Common myeloid progenitor, CD34-positive (primary cell): ENCODE data around the gene TENT4B. TPM values are rescaled to one million over a fixed set of nuclear protein-coding genes. Genes with fewer than 3 reads are reported as not detected.
A peak's percentile ranks its signal among the peaks of the same experiment; 100 is the strongest.

ENCODE experiments used
- CTCF ChIA-PET: fragments of 350-600 bp; sonication (Branson Sonifier 250); formaldehyde crosslinking; loops from one replicate; lab custom pipeline; 2021; ENCODE audit warnings: antibody characterized with exemption; lab: Charles Lee
- POLR2A ChIA-PET: fragments of 350-600 bp; sonication (Branson Sonifier 250); formaldehyde crosslinking; loops from one replicate; lab custom pipeline; 2021; ENCODE audit warnings: antibody characterized with exemption; lab: Charles Lee
- DNase-seq, 3 donors: peaks; one replicate each; pipeline versions ENCODE4 v3.0.0 to v3.0.0-alpha.2; 2013
- H3K27ac ChIP-seq, 2 experiments: 1 replicate in 1 of 2; 2 replicates in 1 of 2; pipeline ENCODE4 v1.7.0; 2013; ENCODE audit warnings: inconsistent platforms in 2 of 2, low read length in 2 of 2, mild to moderate bottlenecking in 2 of 2, low read depth in 1 of 2, moderate library complexity in 1 of 2; ENCODE audit not compliant: severe bottlenecking in 2 of 2, insufficient read depth in 1 of 2, poor library complexity in 1 of 2
- H3K27me3 ChIP-seq, 5 experiments: replicated peaks in 2 of 5; 1 replicate in 3 of 5; 2 replicates in 2 of 5; pipeline versions ENCODE4 v1.6.1 to v1.7.0; 2013; ENCODE audit warnings: low read length in 4 of 5, mild to moderate bottlenecking in 2 of 5, moderate library complexity in 2 of 5, inconsistent platforms in 1 of 5; ENCODE audit not compliant: insufficient read depth in 5 of 5, control insufficient read depth in 4 of 5
- H3K36me3 ChIP-seq, 4 experiments: 1 replicate in 2 of 4; 2 replicates in 2 of 4; pipeline versions ENCODE4 v1.6.1 to v1.7.0; 2013; ENCODE audit warnings: low read length in 3 of 4, control low read depth in 1 of 4, mild to moderate bottlenecking in 1 of 4; ENCODE audit not compliant: control insufficient read depth in 4 of 4, insufficient read depth in 4 of 4
- H3K4me1 ChIP-seq, 4 experiments: 1 replicate in 3 of 4; 2 replicates in 1 of 4; pipeline versions ENCODE4 v1.6.1 to v1.7.1; 2013; ENCODE audit warnings: low read length in 3 of 4, mild to moderate bottlenecking in 3 of 4, control low read depth in 1 of 4, inconsistent platforms in 1 of 4, moderate library complexity in 1 of 4; ENCODE audit not compliant: control insufficient read depth in 4 of 4, insufficient read depth in 4 of 4; ENCODE audit errors: control extremely low read depth in 1 of 4
- H3K4me3 ChIP-seq, 7 experiments: 1 replicate in 4 of 7; 2 replicates in 3 of 7; pipeline versions ENCODE4 v1.5.1 to v1.7.0; 2013; ENCODE audit warnings: mild to moderate bottlenecking in 7 of 7, low read length in 6 of 7, moderate library complexity in 6 of 7, inconsistent platforms in 2 of 7, low read depth in 2 of 7, control low read depth in 1 of 7; ENCODE audit not compliant: insufficient read depth in 4 of 7, control insufficient read depth in 1 of 7; ENCODE audit errors: extremely low read depth in 1 of 7
- H3K9me3 ChIP-seq, 5 experiments: 1 replicate in 4 of 5; 2 replicates in 1 of 5; pipeline versions ENCODE4 v1.6.1 to v1.7.1; 2013; ENCODE audit warnings: low read length in 4 of 5, mild to moderate bottlenecking in 2 of 5, inconsistent platforms in 1 of 5, low read depth in 1 of 5, moderate library complexity in 1 of 5; ENCODE audit not compliant: control insufficient read depth in 4 of 5, insufficient read depth in 2 of 5; ENCODE audit errors: control extremely low read depth in 1 of 5
- WGBS: methylation state at CpG from one replicate; pipeline ENCODE4 v1.1.5; 2013; ENCODE audit not compliant: insufficient coverage; 5-methylcytosine and 5-hydroxymethylcytosine counted together
- polyA plus RNA-seq: library from polyadenylated mRNA; unstranded; fragments of 120-200 nt; gene quantifications from one replicate; pipeline ENCODE4 v1.2.1, GENCODE V29; 2013

The TENT4B gene
- polyA plus RNA-seq = 10.0 TPM

- ChIA-PET CTCF (interaction anchor here (1.2 kb wide), 1 partner anchor 85 kb away, joined by 4 read pairs; no protein-coding TSS in a partner anchor), POLR2A (interaction anchor here (0.7 kb wide), 1 partner anchor 87 kb away, joined by 3 read pairs; the partner anchor contains the start of gene HEATR3)
- H3K4me1 ChIP-seq = peaks cover 19 to 37% (median 30%) of the 10 kb centered on the region in 4 experiments
- peaks cover 0 to 2% (median 0%) of the 10 kb centered on the region in 4 experiments for H3K36me3 ChIP-seq
- WGBS = 0% methylated on average over 74 of the region's 114 CpGs
- H3K4me3 ChIP-seq = peak within 1 kb of the TSS; percentile 67 to 95 (median 84)
- peak; percentile 87 to 93 (median 91) for DNase-seq
- H3K27me3 ChIP-seq = no peaks in the 10 kb centered on the region
- peak within 1 kb of the TSS; percentile 78 to 88 for H3K27ac ChIP-seq
- no peaks in the 10 kb centered on the region for H3K9me3 ChIP-seq
These were observed at the start of gene TENT4B for GRCh38 chr16:50152807-50153595. Gene TENT4B, plus strand, starts transcription at chr16:50153306. Its CDS starts 316 bp downstream, at chr16:50153622.

GRCh38 chr16:50103764-50104163 is 49.3 kb upstream of the TENT4B start:
- H3K4me3 ChIP-seq = no peak overlapping the region
- H3K9me3 ChIP-seq = no peaks in the 10 kb centered on the region
- WGBS = 95% methylated on average over 2 of the region's 5 CpGs
- ChIA-PET CTCF (interaction anchor here (0.6 kb wide), 1 partner anchor 16 kb away, joined by 3 read pairs; no protein-coding TSS in a partner anchor), POLR2A (interaction anchor here (0.7 kb wide), 1 partner anchor 59 kb away, joined by 3 read pairs; no protein-coding TSS in a partner anchor)
- peaks cover 12 to 63% (median 36%) of the 10 kb centered on the region in 4 experiments for H3K36me3 ChIP-seq
- no peak for DNase-seq
- no peak overlapping the region for H3K27ac ChIP-seq
- H3K27me3 ChIP-seq = no peaks in the 10 kb centered on the region
- no peaks in the 10 kb centered on the region for H3K4me1 ChIP-seq

- no peak for DNase-seq
- Histone ChIP-seq H3K4me3 (no peak overlapping the region), H3K36me3 (no peaks in the 10 kb centered on the region), H3K4me1 (no peaks in the 10 kb centered on the region), H3K9me3 (no peaks in the 10 kb centered on the region), H3K27ac (no peak overlapping the region), H3K27me3 (no peaks in the 10 kb centered on the region)
- ChIA-PET POLR2A (no interaction called here), CTCF (no interaction called here)
- WGBS = 100% methylated on average over 6 of the region's 8 CpGs
These were observed 38.6 kb upstream of the TENT4B start for GRCh38 chr16:50114357-50115129.

- POLR2A ChIA-PET = no interaction called here
These were observed 32.4 kb upstream of the TENT4B start for GRCh38 chr16:50120711-50121110.

GRCh38 chr16:50121278-50121677 is 31.8 kb upstream of the TENT4B start:
- no peaks in the 10 kb centered on the region for H3K4me1 ChIP-seq
- no peak overlapping the region for H3K4me3 ChIP-seq
- no peak for DNase-seq
- H3K27me3 ChIP-seq = no peaks in the 10 kb centered on the region
- H3K36me3 ChIP-seq = no peaks in the 10 kb centered on the region
- POLR2A ChIA-PET = no interaction called here
- H3K9me3 ChIP-seq = no peaks in the 10 kb centered on the region
- CTCF ChIA-PET = interaction anchor here (1.3 kb wide), 1 partner anchor 89 kb away, joined by 3 read pairs; no protein-coding TSS in a partner anchor
- 100% methylated on average over 4 of the region's 4 CpGs for WGBS
- H3K27ac ChIP-seq = no peak overlapping the region

More at GRCh38 chr16:50120711-50121110, 32.4 kb upstream of the TENT4B start:
- H3K4me1 ChIP-seq = no peaks in the 10 kb centered on the region
- H3K27ac ChIP-seq = no peak overlapping the region
- no peaks in the 10 kb centered on the region for H3K27me3 ChIP-seq
- no peaks in the 10 kb centered on the region for H3K36me3 ChIP-seq
- CTCF ChIA-PET = interaction anchor here (0.9 to 1.2 kb wide), 2 partner anchors 15 to 17 kb away, joined by 3 read pairs; no protein-coding TSS in a partner anchor
- H3K9me3 ChIP-seq = no peaks in the 10 kb centered on the region
- DNase-seq = no peak
- H3K4me3 ChIP-seq = no peak overlapping the region

GRCh38 chr16:50121721-50122445 is 31.2 kb upstream of the TENT4B start:
- ChIA-PET POLR2A (no interaction called here), CTCF (interaction anchor here (0.6 to 1.3 kb wide), 2 partner anchors 89 to 490 kb away, joined by 3 read pairs; no protein-coding TSS in a partner anchor)
- no peaks in the 10 kb centered on the region for H3K9me3 ChIP-seq
- no peak overlapping the region for H3K4me3 ChIP-seq
- DNase-seq = peak in 2 of 3 donors; percentile 13 to 23
- no peak overlapping the region for H3K27ac ChIP-seq
- 94% methylated on average over 10 of the region's 14 CpGs for WGBS
- no peaks in the 10 kb centered on the region for H3K4me1 ChIP-seq
- no peaks in the 10 kb centered on the region for H3K36me3 ChIP-seq
- H3K27me3 ChIP-seq = no peaks in the 10 kb centered on the region
